NCI-H2196 (cell line): ENCODE results near the gene TMEM79.

ENCODE experiments used
- DNase-seq: peaks from one replicate; lab custom pipeline; 2025; ENCODE audit not compliant: unreplicated experiment; lab: John Stamatoyannopoulos, UW

The TMEM79 gene, protein sequence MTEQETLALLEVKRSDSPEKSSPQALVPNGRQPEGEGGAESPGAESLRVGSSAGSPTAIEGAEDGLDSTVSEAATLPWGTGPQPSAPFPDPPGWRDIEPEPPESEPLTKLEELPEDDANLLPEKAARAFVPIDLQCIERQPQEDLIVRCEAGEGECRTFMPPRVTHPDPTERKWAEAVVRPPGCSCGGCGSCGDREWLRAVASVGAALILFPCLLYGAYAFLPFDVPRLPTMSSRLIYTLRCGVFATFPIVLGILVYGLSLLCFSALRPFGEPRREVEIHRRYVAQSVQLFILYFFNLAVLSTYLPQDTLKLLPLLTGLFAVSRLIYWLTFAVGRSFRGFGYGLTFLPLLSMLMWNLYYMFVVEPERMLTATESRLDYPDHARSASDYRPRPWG

DNA sequence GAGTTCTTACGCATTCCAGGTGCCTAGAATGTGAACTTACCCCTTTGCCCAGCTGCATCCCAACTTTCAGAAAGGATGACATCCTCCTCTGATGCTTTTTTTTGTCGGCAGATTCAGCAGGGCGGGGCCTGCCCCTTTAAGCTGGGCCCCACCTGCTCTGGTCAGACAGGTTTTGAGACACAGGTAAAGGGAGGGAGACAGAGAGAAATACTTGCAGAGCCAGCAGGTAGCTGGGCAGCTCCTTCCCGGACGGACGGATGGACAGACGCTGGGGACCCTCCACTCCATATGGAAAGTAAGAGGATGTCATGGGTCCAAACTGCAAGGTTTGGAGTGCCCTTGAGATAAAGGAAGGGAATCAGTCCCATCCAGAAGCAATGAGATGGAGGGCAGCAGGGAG is at the start of gene TMEM79:
TSS of gene TMEM79 (plus strand) at position 214 of the 400 bp plus-strand sequence. CDS start 902 bp downstream, outside the sequence.
- DNase-seq, result no peak

DNA sequence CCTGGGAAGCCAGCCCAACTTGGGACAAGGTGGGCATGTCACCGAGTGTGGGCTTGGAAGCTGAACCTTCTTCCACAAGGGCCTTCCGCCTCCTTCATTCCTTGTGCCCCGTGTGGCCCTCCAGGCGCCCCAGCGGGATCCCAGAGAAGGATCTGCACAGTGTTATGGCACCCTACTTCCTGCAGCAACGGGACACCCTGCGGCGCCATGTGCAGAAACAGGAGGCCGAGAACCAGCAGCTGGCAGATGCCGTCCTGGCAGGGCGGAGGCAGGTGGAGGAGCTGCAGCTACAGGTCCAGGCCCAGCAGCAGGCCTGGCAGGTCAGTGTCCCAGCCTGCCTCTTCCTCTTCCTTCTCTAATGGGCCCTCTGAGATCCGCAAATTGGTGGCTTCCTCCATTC is 48.0 kb upstream of the TMEM79 start:
- no peak for DNase-seq

DNA sequence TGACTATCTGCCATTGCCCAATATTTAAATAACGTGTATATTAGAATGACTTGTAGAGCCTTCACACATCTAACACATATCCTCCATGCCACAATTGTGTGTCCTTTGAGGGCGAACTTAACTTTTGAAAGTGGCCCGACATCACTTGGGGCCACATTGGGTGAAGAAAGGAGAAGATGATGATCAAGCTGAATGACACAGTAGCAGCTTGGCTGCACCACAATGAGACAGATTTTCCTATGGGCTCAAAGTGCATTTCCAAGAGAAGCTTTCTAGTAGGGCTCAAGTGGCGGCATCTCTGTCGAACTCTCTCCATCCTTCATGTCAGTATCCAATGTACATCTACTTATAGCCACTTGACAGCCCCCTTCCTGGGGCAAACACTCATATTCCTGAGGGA is 45.9 kb upstream of the TMEM79 start:
- no peak for DNase-seq

DNA sequence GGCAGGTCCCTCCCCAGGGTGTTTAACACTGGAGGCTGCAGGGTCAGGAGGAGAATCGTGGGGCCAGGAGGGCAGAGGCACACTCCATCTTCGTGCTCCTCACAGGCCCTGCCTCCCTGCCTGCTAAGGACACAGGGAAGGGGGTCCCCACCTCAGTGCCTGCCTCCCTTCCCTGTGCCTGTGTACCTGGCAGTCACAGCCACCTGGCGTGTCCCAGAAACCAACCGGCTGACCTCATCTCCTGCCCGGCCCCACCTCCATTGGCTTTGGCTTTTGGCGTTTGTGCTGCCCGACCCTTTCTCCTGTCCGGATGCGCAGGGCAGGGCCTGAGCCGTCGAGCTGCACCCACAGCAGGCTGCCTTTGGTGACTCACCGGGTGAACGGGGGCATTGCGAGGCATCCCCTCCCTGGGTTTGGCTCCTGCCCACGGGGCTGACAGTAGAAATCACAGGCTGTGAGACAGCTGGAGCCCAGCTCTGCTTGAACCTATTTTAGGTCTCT is 42.8 kb upstream of the TMEM79 start:
- DNase-seq, result no peak

DNA sequence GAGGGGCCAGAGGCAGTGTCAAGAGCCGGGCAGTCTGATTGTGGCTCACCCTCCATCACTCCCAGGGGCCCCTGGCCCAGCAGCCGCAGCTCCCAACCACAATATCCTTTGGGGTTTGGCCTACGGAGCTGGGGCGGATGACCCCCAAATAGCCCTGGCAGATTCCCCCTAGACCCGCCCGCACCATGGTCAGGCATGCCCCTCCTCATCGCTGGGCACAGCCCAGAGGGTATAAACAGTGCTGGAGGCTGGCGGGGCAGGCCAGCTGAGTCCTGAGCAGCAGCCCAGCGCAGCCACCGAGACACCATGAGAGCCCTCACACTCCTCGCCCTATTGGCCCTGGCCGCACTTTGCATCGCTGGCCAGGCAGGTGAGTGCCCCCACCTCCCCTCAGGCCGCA is 42.2 kb upstream of the TMEM79 start, which contains the start of gene BGLAP:
TSS of gene BGLAP (plus strand) at position 259 of the 400 bp plus-strand sequence. CDS start at position 307, 48 bp downstream.
- DNase-seq, result no peak

DNA sequence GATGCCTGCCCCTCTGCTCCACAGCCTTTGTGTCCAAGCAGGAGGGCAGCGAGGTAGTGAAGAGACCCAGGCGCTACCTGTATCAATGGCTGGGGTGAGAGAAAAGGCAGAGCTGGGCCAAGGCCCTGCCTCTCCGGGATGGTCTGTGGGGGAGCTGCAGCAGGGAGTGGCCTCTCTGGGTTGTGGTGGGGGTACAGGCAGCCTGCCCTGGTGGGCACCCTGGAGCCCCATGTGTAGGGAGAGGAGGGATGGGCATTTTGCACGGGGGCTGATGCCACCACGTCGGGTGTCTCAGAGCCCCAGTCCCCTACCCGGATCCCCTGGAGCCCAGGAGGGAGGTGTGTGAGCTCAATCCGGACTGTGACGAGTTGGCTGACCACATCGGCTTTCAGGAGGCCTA is 41.4 kb upstream of the TMEM79 start:
- DNase-seq, result no peak

DNA sequence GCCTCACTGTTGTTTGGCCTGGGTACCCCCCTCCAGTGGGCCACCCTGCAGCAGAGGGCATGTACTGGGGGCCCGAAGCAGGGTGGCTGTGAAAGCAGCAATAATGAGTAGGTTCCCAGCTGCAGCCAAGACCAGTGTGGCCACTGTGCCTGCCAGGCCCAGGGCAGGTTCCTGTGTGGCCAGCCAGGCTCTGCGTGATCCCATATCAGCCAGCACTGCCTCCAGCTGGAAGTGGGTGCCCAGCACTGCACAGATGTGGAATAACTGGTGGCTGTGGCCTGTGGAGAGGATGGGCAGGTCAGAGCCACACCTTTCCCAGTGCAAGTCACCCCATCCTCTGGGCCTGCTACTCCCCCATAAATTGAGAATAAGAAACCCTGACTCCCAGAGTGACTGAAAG is 40.0 kb upstream of the TMEM79 start:
- DNase-seq, result no peak

DNA sequence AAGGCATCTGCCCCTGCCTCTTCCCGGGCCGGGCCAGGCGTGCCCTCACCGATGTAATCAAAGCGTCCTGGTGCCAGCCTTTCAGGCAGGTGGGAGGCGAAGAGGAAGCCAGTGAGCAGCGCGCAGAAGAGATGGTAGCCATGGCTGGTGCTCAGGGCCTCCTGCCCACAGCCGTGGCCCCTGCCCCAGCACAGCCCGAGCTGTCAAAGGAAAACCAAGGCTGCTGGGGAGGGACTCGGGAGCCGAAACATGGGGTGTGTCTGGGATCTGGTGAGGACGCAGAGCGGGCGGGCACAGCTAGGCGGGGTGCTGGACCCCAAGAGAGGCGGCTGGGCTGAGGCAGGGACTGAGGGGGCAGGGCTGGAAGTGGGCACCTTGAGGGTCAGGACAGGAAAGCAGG is 39.4 kb upstream of the TMEM79 start:
- no peak for DNase-seq

DNA sequence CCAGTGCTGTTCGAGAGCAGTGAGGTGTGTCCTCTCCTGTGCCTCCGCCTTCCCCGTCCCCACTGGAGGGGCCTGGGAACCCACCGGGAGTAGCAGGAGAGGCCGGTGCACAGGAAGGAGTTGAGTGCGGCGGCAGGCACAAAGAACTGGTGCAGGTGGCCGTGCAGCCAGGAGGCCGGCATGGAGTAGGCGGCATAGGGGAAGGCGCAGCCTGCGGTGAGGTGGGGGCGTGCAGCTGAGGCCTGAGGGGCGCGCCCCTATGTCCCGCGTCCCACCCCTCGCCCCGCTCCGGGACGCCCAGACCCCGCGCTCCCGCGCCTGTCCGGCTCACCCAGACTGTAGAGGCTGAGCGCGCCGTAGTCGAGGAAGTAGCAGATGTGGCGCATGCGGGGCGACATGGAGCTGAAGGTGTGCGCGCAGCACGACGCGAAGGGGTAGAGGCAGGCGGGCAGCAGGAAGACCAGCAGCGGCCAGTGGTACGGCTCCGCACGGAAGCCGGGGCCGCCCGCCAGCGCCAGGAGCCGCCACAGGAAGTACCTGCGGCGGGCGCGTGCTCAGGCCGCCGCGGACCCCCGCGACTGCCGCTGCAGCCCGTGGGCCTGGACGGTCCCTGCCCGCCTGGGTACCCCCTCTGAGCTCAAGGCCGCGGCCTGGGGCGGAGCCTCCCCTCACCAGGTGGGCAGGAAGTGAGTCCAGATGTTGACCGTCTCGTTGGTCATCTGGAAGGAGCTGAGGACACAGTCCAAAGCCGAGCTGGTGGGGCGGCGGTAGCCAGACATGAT is 38.5 kb upstream of the TMEM79 start:
- peak; percentile 36 for DNase-seq

DNA sequence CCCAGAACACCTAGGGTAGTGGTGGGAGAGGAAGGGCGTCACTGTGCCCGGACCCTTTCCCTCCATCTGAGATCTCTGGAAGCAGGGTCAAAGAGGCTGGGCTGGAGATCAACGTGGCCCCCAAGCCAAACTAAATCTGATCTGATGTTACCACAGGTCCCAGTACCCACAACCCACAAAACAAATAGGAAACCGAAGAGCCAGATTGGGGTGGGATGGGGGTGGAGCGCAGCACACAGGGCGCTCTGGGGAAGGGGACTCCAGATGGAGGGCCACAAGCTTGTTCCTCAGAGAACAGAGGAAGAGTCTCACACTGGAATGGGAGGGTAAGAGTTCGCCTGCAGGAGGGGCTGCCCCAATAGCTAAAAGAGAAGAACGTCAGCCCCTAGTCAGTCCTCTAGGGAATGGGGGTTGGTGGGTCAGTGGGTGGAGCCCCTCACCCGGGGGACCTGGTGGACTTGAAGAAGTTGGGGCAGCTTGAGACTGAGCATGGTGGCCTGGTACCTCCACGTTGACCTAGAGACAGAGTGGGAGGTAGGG is 37.8 kb upstream of the TMEM79 start:
- DNase-seq, result no peak

DNA sequence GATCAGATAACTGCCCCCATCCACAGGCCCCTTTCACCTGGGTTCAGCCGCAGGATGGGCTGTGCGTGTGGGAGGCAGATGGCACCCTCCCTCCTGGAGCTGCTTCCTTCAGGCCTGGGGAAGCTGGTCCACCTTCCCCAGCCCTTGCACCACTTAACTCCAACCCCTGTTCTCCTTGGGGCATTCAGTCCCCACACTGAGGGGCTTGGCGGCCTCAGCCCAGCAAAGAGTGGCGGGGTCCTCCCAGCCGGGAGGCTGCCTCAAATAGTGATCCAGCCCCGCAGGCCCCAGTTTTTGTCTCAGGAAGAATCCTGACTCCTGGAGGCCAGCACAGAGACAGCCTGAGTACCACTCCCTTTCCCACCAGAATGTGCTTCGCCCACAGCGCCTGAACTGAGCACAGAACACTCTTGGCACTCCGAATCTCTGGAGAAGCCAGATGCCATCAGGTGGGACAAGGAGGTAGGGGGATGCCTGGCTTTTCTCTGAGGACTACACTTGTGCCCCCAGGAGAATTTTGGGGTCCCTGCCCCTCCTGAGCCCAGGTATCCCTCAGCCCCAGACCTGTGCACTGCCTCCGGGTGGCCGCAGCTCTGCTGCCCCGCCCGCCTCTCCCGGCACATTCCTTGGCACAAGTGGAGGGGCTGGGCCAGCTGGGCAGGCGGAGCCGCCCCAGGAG is 37.2 kb upstream of the TMEM79 start:
- DNase-seq, result no peak

DNA sequence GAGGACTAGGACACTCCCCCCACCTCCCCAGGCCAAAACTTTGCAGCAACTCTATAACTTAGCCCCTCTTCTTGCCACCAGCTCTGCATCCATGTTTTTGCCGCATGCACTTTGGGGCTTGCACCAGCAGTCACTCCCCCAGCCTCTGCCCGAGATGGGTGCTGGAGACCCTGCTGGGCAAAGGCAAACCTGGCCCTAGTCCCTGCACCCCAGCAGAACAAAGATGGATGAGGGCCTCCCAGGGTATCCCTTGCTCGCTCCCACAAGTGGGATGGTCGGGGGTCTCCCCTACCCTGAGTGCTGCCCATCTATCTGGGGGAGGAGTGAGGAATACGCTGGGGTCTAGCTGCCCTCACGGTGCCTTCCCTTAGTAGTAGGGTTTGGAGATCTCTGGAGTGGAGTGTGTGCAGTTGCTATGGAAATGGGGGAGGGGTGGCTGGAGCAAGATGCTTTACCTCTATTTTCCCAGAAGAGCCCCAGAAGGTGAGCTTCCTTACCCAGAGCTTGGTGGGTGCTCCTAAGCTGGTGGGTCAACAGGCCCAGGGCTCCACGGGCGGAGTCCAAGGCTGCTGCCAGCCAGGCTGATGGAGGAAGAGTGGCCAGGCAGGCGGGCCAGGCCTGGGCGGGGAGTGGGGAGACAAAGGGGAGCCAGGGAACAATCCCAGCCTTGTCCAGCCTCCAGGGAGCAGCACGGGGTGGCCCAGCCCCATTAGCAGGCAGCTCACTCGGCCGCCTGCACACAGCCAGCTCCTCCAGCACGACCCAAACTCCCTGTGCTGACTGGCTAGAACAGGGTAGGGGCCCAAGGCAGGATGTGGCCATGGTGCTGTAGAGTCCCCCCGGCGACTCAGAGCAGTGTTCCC is 36.4 kb upstream of the TMEM79 start, which contains the start of gene PAQR6:
TSS of gene PAQR6 (minus strand) at position 597 of the 863 bp plus-strand sequence. CDS start 1,325 bp downstream, outside the sequence.
- no peak for DNase-seq

DNA sequence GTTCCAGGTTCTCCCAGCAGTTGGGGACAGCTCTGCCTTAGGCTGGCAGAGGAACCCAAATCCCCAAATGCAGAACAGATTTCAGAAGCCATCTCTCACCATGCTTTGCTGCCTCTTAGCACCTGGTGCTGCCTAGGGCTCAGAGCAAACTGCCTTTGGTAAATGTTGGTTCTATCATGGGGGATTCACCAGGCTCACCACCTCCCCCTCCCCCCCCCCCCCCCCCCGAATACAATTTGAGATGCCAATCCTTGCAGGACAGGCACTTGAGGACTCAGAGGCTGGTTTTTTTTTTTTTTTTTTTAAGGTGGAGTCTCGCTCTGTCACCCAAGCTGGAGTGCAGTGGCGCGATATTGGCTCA is 35.8 kb upstream of the TMEM79 start:
- no peak for DNase-seq

DNA sequence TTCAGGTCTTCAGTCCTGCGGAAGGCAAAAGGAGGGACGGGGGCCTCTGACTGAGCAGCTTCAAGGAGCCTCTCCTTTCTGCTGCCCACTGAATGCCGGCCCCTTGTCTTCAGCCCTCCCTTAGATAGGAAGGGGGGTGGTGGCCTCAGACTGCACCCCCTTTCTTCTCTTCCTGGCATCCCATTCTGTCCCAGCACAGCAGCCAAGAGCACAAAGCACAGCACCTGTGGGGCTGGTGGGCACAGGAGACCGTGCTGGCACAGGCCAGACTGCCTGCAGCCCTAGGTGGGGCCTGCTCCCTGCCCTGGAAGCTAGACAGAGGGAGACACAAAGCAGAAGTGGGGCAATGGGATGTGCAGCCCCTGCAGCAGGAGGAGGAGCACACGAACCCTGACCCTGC is 34.5 kb upstream of the TMEM79 start:
- DNase-seq, result no peak

DNA sequence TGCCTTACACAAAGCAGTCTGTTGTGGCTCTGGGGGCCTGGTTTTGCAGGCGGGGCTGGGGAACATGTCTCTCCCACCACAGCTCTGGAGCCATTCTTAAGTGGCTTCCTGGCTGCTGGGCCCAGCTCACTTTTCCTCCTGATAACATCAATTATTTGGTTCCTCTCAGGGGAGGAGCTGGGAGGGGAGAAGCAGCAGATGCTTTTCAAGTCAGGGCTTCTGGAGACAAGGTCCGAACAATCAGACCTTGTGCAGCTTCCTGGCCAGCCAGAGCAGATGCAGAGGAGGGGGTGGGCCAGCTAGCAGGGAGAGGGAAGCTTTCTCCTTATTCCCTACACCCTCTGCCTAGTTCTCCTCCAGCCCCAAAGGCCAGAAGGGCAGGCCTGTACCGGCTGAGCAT is 32.6 kb upstream of the TMEM79 start:
- DNase-seq, result peak; percentile 65

DNA sequence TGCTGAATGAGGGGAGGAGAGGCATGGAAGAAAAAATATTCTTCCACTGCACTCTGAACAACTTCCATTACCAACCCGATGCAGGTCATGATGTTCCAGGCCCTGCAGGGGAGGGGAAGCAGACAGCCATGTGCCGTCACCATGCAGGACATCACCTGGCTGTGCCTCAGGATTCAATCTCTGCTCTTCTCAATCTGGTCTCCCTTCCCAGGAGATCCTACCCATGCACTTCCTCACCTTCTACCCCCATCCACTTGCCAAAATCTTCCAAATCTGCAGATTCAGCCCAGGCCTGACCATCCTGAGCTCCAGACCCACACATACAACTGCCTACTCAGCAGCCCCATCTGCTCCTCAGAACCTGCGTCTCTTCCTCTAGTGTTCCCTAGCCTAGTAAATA is 30.5 kb upstream of the TMEM79 start:
- no peak for DNase-seq

DNA sequence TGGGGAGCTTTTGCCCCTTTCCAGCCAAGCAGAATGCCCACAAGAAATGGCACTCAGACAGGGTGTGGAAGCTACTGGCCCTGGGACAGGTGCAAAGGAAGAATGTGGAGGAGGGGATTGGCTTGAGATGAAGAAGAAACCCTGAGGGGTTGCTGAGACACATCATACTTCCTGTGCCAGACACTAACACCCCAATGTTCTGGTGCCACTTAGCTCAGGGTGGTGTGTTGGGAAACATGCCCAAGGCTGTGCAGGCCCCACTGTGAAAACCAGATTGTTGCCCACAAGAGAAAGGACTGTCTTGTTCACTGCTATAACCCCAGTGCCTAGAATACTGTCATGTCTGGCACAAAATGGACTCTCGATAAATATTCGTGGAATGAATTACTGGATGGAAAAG is 26.4 kb upstream of the TMEM79 start:
- DNase-seq, result no peak

DNA sequence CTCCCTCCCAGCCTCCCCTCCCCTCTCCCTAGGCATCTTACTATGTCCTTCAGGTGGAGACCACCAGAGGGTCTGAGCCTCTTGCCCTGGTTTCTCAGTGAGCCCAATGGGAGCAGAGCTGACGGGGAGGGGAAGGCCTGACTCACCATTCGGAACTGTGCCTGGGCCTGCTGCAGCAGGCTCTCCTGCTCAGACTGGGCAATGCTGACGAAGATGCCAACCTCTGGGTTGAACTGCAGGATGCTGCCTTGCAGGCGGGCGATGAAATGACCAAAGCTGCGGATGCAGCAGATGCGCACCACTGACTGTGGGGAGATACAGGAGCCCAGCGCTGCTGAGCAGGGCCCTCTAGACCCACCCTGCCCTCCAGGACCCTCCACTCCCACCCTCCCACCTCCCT is 25.3 kb upstream of the TMEM79 start:
- no peak for DNase-seq

DNA sequence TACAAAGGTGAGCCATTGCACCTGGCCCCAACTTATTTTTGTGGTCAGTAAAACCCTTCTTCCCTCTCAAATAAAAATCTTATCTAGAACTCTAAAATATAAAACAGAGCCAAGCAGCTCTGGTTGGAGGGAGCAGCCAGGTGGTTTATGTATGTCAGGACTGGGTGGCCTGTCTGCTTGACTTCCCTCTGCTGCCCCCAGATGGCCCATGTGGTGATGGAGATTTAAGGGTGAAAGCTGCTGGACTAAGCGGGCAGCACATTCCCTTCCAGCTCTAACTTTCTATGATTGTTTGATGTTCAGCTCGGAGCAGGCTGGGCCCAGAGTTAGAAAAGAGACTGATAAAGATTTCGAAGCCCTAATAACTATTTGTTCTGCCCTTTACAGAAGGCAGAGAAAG is 24.3 kb upstream of the TMEM79 start:
- DNase-seq, result peak; percentile 15

DNA sequence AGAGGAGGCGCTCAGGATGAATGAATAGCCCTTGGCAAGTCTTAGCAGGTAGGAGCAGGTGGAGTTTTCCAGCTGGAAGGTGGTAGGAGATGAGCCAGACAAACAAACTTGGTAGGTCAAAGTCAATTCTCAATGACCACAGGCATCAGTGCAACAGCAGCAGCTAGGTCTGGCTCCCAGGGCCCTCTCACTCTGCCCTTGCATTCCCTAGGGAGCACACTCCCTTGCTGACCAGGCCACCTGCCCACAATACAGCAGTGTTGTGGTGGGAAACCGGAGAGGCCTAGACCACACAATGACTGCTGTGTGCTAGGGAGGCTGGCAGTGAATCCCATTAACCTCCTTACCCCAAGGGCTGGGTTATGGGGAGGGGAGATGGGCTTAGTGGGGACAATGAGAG is 23.2 kb upstream of the TMEM79 start:
- DNase-seq, result peak; percentile 28
